HEK293 (cell line): ENCODE results near the gene MAFF.

Experiments used
- CTCF ChIP-seq: fragments of 450-650 bp; formaldehyde crosslinking; IDR thresholded peaks from 2 replicates; pipeline ENCODE4 v1.5.1; 2016; ENCODE audit warnings: missing biosample characterization, missing genetic modification characterization
- ZNF266 ChIP-seq: fragments of 450-650 bp; formaldehyde crosslinking; IDR thresholded peaks from 2 replicates; pipeline ENCODE4 v1.5.1; 2016; ENCODE audit warnings: missing biosample characterization, missing genetic modification characterization, low read depth
- ZNF341 ChIP-seq: fragments of 450-650 bp; formaldehyde crosslinking; IDR thresholded peaks from 2 replicates; pipeline ENCODE4; 2016; ENCODE audit warnings: low read depth, missing biosample characterization, missing genetic modification characterization
- ZNF501 ChIP-seq: fragments of 450-650 bp; formaldehyde crosslinking; IDR thresholded peaks from 2 replicates; pipeline ENCODE4 v1.5.1; 2016; ENCODE audit warnings: missing biosample characterization, missing genetic modification characterization
- ZNF596 ChIP-seq: fragments of 450-650 bp; IDR thresholded peaks from 2 replicates; pipeline ENCODE4 v1.5.0; 2018; ENCODE audit warnings: missing biosample characterization, mild to moderate bottlenecking, missing genetic modification characterization, moderate library complexity
- ZNF624 ChIP-seq: fragments of 450-650 bp; formaldehyde crosslinking; IDR thresholded peaks from 2 replicates; pipeline ENCODE4 v1.5.1; 2017; ENCODE audit warnings: missing biosample characterization, missing genetic modification characterization
- TF ChIP-seq, protein P1 (sequence below): fragments of 450-650 bp; formaldehyde crosslinking; IDR thresholded peaks from 2 replicates; pipeline ENCODE4 v1.5.1; 2017; ENCODE audit warnings: missing biosample characterization, missing genetic modification characterization
- TF ChIP-seq, protein P2 (sequence below): fragments of 450-650 bp; formaldehyde crosslinking; IDR thresholded peaks from 2 replicates; pipeline ENCODE4 v1.5.1; 2016; ENCODE audit warnings: missing biosample characterization, missing genetic modification characterization
- TF ChIP-seq, protein P3 (sequence below): fragments of 450-650 bp; formaldehyde crosslinking; IDR thresholded peaks from 2 replicates; pipeline ENCODE4 v1.5.1; 2016; ENCODE audit warnings: missing biosample characterization, missing genetic modification characterization, low read depth

DNA sequence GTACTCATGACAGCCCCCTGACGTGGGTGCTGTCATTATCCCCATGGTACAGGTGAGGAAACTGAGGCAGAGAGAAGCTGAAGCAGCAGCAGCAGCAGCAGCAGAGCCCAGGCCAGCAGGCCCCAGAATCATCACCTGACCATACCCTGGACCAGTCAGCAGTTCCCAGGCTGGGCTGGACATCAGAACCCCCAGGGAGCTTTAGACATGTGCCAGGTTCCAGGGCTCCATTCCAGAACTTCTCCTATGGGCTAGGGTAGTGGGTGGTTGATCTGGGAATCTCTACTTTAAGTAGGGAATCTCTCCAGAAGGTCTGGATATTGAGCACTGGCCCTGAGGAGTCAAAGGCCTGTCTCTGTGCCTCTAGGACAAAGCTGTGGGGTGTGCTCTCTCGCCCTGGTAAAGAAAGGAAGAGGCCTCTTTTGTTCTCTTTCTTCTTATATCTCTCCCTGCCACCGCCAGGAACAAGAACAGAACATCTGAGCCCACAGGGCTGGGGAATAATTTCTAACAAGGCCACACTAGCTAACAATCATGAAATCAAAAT lies 26.6 kb downstream of the MAFF start:
- TF ChIP-seq ZNF501 (tag by site-specific recombination), result no peak
- no peak for TF ChIP-seq ZNF596
- no peak for TF ChIP-seq CTCF
- no peak for TF ChIP-seq ZNF341 (tag by site-specific recombination)
- TF ChIP-seq, protein P1, sequence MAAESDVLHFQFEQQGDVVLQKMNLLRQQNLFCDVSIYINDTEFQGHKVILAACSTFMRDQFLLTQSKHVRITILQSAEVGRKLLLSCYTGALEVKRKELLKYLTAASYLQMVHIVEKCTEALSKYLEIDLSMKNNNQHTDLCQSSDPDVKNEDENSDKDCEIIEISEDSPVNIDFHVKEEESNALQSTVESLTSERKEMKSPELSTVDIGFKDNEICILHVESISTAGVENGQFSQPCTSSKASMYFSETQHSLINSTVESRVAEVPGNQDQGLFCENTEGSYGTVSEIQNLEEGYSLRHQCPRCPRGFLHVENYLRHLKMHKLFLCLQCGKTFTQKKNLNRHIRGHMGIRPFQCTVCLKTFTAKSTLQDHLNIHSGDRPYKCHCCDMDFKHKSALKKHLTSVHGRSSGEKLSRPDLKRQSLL (tag by site-specific recombination), result no peak
- TF ChIP-seq, protein P2, sequence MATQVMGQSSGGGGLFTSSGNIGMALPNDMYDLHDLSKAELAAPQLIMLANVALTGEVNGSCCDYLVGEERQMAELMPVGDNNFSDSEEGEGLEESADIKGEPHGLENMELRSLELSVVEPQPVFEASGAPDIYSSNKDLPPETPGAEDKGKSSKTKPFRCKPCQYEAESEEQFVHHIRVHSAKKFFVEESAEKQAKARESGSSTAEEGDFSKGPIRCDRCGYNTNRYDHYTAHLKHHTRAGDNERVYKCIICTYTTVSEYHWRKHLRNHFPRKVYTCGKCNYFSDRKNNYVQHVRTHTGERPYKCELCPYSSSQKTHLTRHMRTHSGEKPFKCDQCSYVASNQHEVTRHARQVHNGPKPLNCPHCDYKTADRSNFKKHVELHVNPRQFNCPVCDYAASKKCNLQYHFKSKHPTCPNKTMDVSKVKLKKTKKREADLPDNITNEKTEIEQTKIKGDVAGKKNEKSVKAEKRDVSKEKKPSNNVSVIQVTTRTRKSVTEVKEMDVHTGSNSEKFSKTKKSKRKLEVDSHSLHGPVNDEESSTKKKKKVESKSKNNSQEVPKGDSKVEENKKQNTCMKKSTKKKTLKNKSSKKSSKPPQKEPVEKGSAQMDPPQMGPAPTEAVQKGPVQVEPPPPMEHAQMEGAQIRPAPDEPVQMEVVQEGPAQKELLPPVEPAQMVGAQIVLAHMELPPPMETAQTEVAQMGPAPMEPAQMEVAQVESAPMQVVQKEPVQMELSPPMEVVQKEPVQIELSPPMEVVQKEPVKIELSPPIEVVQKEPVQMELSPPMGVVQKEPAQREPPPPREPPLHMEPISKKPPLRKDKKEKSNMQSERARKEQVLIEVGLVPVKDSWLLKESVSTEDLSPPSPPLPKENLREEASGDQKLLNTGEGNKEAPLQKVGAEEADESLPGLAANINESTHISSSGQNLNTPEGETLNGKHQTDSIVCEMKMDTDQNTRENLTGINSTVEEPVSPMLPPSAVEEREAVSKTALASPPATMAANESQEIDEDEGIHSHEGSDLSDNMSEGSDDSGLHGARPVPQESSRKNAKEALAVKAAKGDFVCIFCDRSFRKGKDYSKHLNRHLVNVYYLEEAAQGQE, result no peak
- TF ChIP-seq, protein P3, sequence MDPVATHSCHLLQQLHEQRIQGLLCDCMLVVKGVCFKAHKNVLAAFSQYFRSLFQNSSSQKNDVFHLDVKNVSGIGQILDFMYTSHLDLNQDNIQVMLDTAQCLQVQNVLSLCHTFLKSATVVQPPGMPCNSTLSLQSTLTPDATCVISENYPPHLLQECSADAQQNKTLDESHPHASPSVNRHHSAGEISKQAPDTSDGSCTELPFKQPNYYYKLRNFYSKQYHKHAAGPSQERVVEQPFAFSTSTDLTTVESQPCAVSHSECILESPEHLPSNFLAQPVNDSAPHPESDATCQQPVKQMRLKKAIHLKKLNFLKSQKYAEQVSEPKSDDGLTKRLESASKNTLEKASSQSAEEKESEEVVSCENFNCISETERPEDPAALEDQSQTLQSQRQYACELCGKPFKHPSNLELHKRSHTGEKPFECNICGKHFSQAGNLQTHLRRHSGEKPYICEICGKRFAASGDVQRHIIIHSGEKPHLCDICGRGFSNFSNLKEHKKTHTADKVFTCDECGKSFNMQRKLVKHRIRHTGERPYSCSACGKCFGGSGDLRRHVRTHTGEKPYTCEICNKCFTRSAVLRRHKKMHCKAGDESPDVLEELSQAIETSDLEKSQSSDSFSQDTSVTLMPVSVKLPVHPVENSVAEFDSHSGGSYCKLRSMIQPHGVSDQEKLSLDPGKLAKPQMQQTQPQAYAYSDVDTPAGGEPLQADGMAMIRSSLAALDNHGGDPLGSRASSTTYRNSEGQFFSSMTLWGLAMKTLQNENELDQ (tag by site-specific recombination), result no peak
- TF ChIP-seq ZNF266, result no peak
- TF ChIP-seq ZNF624 (tag by site-specific recombination), result no peak
